Mesenchymal stem cell (in vitro differentiated cells and primary cell): Measurements from ENCODE around the gene FAM222A.

Experiments used
- DNase-seq: peaks from one replicate; pipeline ENCODE4 v3.0.0-alpha.2; 2013
- H2AFZ ChIP-seq: one replicate; pipeline ENCODE4 v1.6.1; 2013; ENCODE audit warnings: low read depth, mild to moderate bottlenecking, control low read depth, inconsistent platforms, low read length, moderate library complexity
- H2AK5ac ChIP-seq: 2 replicates; pipeline ENCODE4 v1.6.1; 2013; ENCODE audit warnings: low read length, moderate library complexity, mild to moderate bottlenecking, inconsistent platforms; ENCODE audit not compliant: severe bottlenecking
- H2BK120ac ChIP-seq: one replicate; pipeline ENCODE4 v1.6.1; 2013; ENCODE audit warnings: low read depth, mild to moderate bottlenecking, inconsistent platforms, low read length, moderate library complexity
- H2BK12ac ChIP-seq, 2 experiments: one replicate each; pipeline ENCODE4 v1.6.1; 2013; ENCODE audit warnings: inconsistent platforms in 2 of 2, low read length in 2 of 2, mild to moderate bottlenecking in 2 of 2, moderate library complexity in 2 of 2, control low read depth in 1 of 2
- H2BK15ac ChIP-seq: one replicate; pipeline ENCODE4 v1.6.1; 2013; ENCODE audit warnings: mild to moderate bottlenecking, low read depth, inconsistent platforms; ENCODE audit not compliant: poor library complexity, severe bottlenecking
- H2BK5ac ChIP-seq: 2 replicates; pipeline ENCODE4 v1.6.1; 2013; ENCODE audit warnings: low read depth, mild to moderate bottlenecking, low read length, control low read depth, inconsistent platforms; ENCODE audit not compliant: poor library complexity, severe bottlenecking
- H3K14ac ChIP-seq, 2 experiments: one replicate each; pipeline ENCODE4 v1.6.1; 2013; ENCODE audit warnings: inconsistent platforms in 2 of 2, low read length in 2 of 2, control low read depth in 1 of 2, mild to moderate bottlenecking in 1 of 2, moderate library complexity in 1 of 2
- H3K18ac ChIP-seq, 2 experiments: one replicate each; pipeline ENCODE4 v1.6.1; 2013; ENCODE audit warnings: inconsistent platforms in 2 of 2, low read length in 2 of 2, control low read depth in 1 of 2, low read depth in 1 of 2, mild to moderate bottlenecking in 1 of 2
- H3K23ac ChIP-seq, 2 experiments: one replicate each; pipeline ENCODE4 v1.6.1; 2013; ENCODE audit warnings: inconsistent platforms in 2 of 2, low read length in 2 of 2, mild to moderate bottlenecking in 2 of 2, moderate library complexity in 2 of 2, control low read depth in 1 of 2
- H3K27ac ChIP-seq: 2 replicates; pipeline ENCODE4 v1.5.1; 2013; ENCODE audit warnings: mild to moderate bottlenecking, moderate library complexity, low read length, control low read depth, inconsistent platforms; ENCODE audit not compliant: poor library complexity, severe bottlenecking
- H3K27me3 ChIP-seq, 2 experiments: 2 replicates each; pipeline versions ENCODE4 v1.6.1 to v1.7.0; 2013; ENCODE audit warnings: low read length in 2 of 2, mild to moderate bottlenecking in 2 of 2, moderate library complexity in 2 of 2, control low read depth in 1 of 2, inconsistent platforms in 1 of 2; ENCODE audit not compliant: control insufficient read depth in 1 of 2, insufficient read depth in 1 of 2
- H3K36me3 ChIP-seq, 2 experiments: 2 replicates each; pipeline versions ENCODE4 v1.6.1 to v1.7.0; 2013; ENCODE audit warnings: low read length in 2 of 2, control low read depth in 1 of 2, inconsistent platforms in 1 of 2, low read depth in 1 of 2, mild to moderate bottlenecking in 1 of 2; ENCODE audit not compliant: insufficient read depth in 2 of 2, control insufficient read depth in 1 of 2
- H3K4ac ChIP-seq, 2 experiments: one replicate each; pipeline ENCODE4 v1.6.1; 2013; ENCODE audit warnings: inconsistent platforms in 2 of 2, low read length in 2 of 2, mild to moderate bottlenecking in 2 of 2, moderate library complexity in 2 of 2, control low read depth in 1 of 2, low read depth in 1 of 2
- H3K4me1 ChIP-seq: 2 replicates; pipeline ENCODE4 v1.6.1; 2013; ENCODE audit warnings: low read depth, low read length, control low read depth; ENCODE audit not compliant: control insufficient read depth, insufficient read depth
- H3K4me2 ChIP-seq: 2 replicates; pipeline ENCODE4 v1.6.1; 2013; ENCODE audit warnings: low read length, mild to moderate bottlenecking, inconsistent platforms; ENCODE audit not compliant: poor library complexity, severe bottlenecking
- H3K4me3 ChIP-seq, 2 experiments: 2 replicates each; pipeline versions ENCODE4 v1.5.1 to v1.7.0; 2013; ENCODE audit warnings: low read length in 2 of 2, mild to moderate bottlenecking in 2 of 2, control low read depth in 1 of 2, low read depth in 1 of 2; ENCODE audit not compliant: insufficient read depth in 1 of 2
- H3K79me1 ChIP-seq: replicated peaks from 2 replicates; pipeline ENCODE4 v1.6.1; 2013; ENCODE audit warnings: mild to moderate bottlenecking, control low read depth, low read length, inconsistent platforms; ENCODE audit not compliant: poor library complexity, severe bottlenecking
- H3K9ac ChIP-seq: 2 replicates; pipeline ENCODE4 v1.7.0; 2013; ENCODE audit warnings: mild to moderate bottlenecking, low read length, moderate library complexity
- H3K9me3 ChIP-seq: 2 replicates; pipeline ENCODE4 v1.7.0; 2013; ENCODE audit warnings: mild to moderate bottlenecking, low read length; ENCODE audit not compliant: control insufficient read depth
- H4K8ac ChIP-seq: one replicate; pipeline ENCODE4 v1.6.1; 2013; ENCODE audit warnings: inconsistent platforms, mild to moderate bottlenecking, low read length, moderate library complexity
- H4K91ac ChIP-seq: one replicate; pipeline ENCODE4 v1.6.1; 2013; ENCODE audit warnings: mild to moderate bottlenecking, low read length, inconsistent platforms
- WGBS: methylation state at CpG from one replicate; pipeline ENCODE4 v1.1.7; 2013; ENCODE audit warnings: mixed read lengths; 5-methylcytosine and 5-hydroxymethylcytosine counted together

The FAM222A gene

DNA sequence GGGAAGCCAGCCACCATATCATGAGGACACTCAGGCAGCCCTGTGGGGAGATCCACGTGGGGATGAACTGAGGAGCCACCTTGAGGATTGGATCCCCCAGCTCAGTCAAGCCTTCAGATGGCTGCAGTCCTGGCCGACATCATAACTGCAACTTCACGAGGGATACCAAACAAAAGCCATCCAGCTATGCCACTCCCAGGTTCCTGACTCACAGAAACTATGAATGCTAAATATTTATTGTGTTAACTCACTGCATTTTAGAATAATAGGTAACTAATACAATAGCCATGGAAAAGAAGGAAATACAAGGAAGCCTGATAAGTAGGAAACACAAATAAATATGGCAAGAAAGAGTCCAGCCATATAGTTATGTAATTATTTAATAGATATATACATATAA is 42.1 kb upstream of the FAM222A start:
- Histone ChIP-seq H2AK5ac (no peak overlapping the region), H3K36me3 (no peaks in the 10 kb centered on the region), H3K9me3 (no peaks in the 10 kb centered on the region), H2BK5ac (no peak overlapping the region), H2BK12ac (no peak overlapping the region), H3K27me3 (peaks cover 48 to 69% of the 10 kb centered on the region in 2 experiments), H3K79me1 (no peaks in the 10 kb centered on the region), H2BK15ac (no peak overlapping the region), H3K4me1 (no peaks in the 10 kb centered on the region), H3K4me2 (no peak overlapping the region), H3K23ac (no peak overlapping the region), H3K4me3 (no peak overlapping the region), H2AFZ (no peak overlapping the region), H4K91ac (no peak overlapping the region), H3K27ac (no peak overlapping the region), H3K14ac (no peak overlapping the region), H3K9ac (no peak overlapping the region), H4K8ac (no peak overlapping the region), H2BK120ac (no peak overlapping the region), H3K4ac (no peak overlapping the region), H3K18ac (no peak overlapping the region)
- WGBS: 5% methylated on average over 1 of the region's 3 CpGs
- no peak for DNase-seq

DNA sequence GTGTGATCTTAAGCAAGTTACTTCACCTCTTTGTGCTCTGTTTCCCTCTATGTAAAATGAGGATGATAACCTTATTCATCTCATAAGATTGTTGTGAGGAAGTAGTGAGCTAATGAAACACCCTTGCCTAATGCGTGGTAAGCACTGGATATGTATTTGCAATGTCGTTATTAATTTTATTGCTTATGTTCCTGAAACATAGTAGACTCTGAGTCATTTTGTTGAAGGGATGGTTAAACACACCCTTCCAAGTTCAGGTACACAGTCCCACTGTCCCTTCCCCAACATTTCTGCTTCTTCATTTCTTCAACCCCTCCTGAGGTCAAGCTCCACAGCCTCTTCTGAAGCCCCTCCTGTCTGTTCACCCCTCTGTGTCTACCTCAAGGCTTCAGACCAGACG is 40.2 kb upstream of the FAM222A start:
- H3K4ac ChIP-seq: no peak overlapping the region
- H3K9me3 ChIP-seq: no peaks in the 10 kb centered on the region
- no peak overlapping the region for H2BK15ac ChIP-seq
- H3K4me1 ChIP-seq: no peaks in the 10 kb centered on the region
- H4K91ac ChIP-seq: no peak overlapping the region
- H3K4me2 ChIP-seq: no peak overlapping the region
- H2BK120ac ChIP-seq: no peak overlapping the region
- H2BK5ac ChIP-seq: no peak overlapping the region
- no peaks in the 10 kb centered on the region for H3K36me3 ChIP-seq
- no peaks in the 10 kb centered on the region for H3K79me1 ChIP-seq
- H3K9ac ChIP-seq: no peak overlapping the region
- 87% methylated on average over 3 of the region's 3 CpGs for WGBS
- no peak overlapping the region for H3K23ac ChIP-seq
- no peak overlapping the region for H3K18ac ChIP-seq
- H3K14ac ChIP-seq: no peak overlapping the region
- no peak overlapping the region for H4K8ac ChIP-seq
- H2AFZ ChIP-seq: no peak overlapping the region
- no peak overlapping the region for H3K4me3 ChIP-seq
- H3K27me3 ChIP-seq: peaks cover 52 to 71% of the 10 kb centered on the region in 2 experiments
- no peak for DNase-seq
- H2AK5ac ChIP-seq: no peak overlapping the region
- H2BK12ac ChIP-seq: no peak overlapping the region
- H3K27ac ChIP-seq: no peak overlapping the region

DNA sequence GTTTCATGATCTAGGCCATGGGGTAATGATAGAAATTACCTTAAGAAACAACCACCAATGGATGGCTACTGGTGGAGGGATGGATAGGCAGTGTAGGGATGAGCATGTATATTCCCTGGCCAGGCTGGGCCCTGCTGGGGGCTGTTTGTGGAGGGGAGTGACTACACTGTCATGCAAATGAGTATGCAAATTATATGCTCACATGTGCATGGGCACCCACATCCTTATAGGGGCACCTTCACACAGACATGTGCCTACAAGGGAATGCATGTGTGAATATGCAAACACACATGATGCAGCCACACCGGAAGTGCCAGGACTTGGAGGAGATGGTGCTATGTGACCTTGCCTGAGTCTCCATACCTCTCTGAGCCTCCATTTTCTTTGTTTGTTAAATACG is 39.7 kb upstream of the FAM222A start:
- Histone ChIP-seq H4K91ac (no peak overlapping the region), H3K14ac (no peak overlapping the region), H3K79me1 (no peaks in the 10 kb centered on the region), H3K23ac (no peak overlapping the region), H3K18ac (no peak overlapping the region), H3K4me2 (no peak overlapping the region), H2BK15ac (no peak overlapping the region), H3K9ac (no peak overlapping the region), H3K4me3 (no peak overlapping the region), H4K8ac (no peak overlapping the region), H3K9me3 (no peaks in the 10 kb centered on the region), H2BK120ac (no peak overlapping the region), H3K36me3 (no peaks in the 10 kb centered on the region), H2BK12ac (no peak overlapping the region), H2BK5ac (no peak overlapping the region), H3K4me1 (no peaks in the 10 kb centered on the region), H3K27me3 (peaks cover 57 to 75% of the 10 kb centered on the region in 2 experiments), H2AK5ac (no peak overlapping the region), H3K27ac (no peak overlapping the region), H3K4ac (no peak overlapping the region), H2AFZ (no peak overlapping the region)
- WGBS: 96% methylated on average over 2 of the region's 2 CpGs
- DNase-seq: no peak

DNA sequence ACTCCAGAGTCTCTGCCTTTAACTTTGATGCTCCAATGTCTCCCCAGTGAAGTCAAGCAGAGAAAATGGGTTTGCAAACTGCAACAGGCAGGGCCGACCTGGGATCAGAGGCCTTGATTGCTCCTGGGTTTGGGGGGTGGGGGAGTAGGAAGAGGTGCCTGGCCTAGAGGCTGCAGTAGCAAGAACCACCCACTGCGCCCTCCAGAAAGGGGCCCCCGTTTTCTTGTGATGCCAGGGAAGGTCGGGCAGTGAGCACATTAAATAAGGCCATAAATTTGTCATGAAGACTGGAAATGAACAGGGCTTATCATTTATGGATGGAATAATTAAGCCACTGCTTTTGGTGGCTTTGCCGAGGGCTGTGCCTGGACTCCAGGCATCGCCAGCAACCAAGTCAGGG is 38.2 kb upstream of the FAM222A start:
- H2BK15ac ChIP-seq: no peak overlapping the region
- H3K36me3 ChIP-seq: no peaks in the 10 kb centered on the region
- H3K79me1 ChIP-seq: no peaks in the 10 kb centered on the region
- WGBS: 86% methylated on average over 4 of the region's 6 CpGs
- H2AFZ ChIP-seq: no peak overlapping the region
- no peak overlapping the region for H2BK12ac ChIP-seq
- no peak overlapping the region for H4K8ac ChIP-seq
- H2AK5ac ChIP-seq: no peak overlapping the region
- H2BK5ac ChIP-seq: no peak overlapping the region
- no peaks in the 10 kb centered on the region for H3K4me1 ChIP-seq
- H3K4me2 ChIP-seq: no peak overlapping the region
- no peaks in the 10 kb centered on the region for H3K9me3 ChIP-seq
- H3K4me3 ChIP-seq: no peak overlapping the region
- H3K14ac ChIP-seq: no peak overlapping the region
- H3K27ac ChIP-seq: no peak overlapping the region
- H3K9ac ChIP-seq: no peak overlapping the region
- no peak for DNase-seq
- no peak overlapping the region for H2BK120ac ChIP-seq
- peaks cover 61 to 77% of the 10 kb centered on the region in 2 experiments for H3K27me3 ChIP-seq
- no peak overlapping the region for H3K23ac ChIP-seq
- H3K18ac ChIP-seq: no peak overlapping the region
- H4K91ac ChIP-seq: no peak overlapping the region
- H3K4ac ChIP-seq: no peak overlapping the region
